ENCODE data around the gene PIWIL1.

PIWIL1 gene

DNA sequence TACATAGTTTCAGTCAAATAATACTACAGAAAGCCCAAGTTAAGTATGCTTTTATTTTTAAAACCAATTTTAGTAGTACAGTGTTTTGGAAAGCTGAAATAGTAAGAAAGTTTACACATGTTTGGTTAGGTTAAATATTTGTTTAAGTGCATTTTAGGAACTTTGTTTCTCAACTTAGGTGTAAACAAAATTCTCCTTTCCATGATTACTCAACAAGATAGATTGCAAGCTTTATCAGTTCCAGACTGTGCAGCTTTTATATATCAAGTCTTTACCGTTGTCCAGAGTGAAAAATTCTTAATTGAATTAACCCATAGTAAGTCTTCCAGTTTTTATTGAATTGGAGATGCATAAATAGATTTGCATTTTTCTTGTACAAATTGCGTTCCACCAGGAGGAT, 45.1 kb downstream of the PIWIL1 start:
- DNase-seq: no peak

DNA sequence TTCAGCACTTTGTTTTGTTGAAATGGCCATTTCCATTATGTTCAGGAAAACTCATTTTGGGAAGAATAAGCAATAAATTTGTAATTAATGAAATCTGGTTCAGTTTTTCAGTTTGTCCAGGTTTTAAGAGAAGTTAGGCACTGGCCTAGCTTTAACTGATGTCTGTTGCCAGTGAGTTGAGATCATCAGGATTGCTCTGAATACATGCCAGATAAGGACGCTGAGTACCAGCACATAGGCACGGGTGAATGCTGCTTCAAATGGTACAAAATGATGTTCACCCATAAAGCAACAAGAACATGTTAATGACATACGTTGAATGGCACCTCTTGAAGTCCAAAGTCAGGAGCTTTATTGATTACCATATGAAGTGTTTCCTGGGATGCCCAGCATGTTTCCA, 46.5 kb downstream of the PIWIL1 start:
- DNase-seq: no peak

DNA sequence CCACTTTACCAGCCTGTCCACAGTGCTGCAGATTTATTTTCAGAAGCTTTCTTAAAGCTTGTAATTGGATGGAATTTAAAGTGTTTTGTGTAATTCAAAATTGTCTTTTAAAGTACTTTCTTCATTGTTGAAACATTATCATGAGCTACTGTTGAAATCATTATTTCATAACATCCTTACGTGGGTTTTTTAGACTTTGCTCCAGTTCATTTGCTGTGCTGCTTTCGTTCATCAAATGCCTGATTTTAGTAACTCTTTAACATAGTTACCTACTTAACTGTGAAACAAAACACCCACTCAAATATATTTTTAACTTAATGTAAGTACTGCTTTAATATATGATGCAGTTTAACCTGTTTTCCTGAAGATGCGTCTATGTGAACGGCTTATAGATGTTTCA, 47.5 kb downstream of the PIWIL1 start:
- DNase-seq: no peak

DNA sequence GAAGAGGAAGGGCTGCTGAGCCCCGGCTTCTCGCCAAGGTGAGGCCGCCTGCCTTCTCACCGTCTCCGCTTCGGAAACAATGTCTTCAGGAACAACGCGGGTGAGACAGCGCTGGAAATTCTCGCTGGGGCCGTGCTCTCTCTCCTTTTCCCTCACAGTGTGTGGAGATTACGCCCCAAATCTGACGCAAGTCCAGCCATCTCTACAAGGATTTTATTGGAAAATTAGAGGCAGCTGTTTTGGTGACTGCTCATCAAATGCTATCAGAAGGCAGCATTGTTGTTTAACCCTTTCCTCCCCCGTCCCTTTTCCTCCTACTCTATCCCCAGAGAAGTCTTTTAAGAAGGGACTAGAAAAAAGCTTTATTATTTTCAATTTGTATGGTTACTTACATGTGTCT, 53.5 kb downstream of the PIWIL1 start:
- DNase-seq: no peak

DNA sequence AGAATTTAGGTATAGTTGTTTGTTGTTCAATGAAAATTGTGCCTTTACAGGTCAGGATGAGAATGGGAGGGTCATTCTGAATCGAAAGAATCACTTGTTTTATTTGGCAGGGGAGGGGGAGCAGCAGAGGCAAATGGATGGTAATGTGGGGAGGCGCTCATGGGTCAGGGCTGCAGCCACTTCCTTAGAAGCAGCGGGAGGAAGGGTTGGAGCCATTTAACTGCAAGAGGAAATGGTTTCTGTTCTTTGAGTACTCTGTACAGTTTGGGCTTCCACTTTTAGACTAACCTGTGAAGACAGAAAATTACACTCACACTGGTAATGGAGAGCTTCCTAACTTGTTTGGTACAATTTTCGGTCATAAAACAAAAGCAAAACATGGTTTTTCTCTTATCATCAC, 57.2 kb downstream of the PIWIL1 start:
- DNase-seq: no peak

DNA sequence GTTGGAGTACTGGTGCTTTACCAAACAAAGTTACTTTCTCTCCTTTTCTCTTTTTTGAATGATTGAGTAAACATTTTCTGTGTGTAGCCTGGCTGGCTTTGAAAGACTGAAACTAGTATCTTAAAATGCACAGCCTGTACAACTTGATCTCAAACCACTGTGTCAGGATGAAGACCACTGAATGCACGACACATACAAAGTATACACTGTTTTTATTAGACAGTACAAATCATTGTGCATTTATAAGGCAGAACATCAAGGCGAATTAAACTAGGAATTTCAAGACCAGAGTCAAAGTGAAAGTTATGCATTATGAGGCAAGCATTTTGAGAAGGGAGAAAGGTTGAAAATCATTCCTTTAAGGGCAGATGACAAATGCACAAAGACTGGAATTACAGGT, 59.0 kb downstream of the PIWIL1 start:
- DNase-seq: no peak

DNA sequence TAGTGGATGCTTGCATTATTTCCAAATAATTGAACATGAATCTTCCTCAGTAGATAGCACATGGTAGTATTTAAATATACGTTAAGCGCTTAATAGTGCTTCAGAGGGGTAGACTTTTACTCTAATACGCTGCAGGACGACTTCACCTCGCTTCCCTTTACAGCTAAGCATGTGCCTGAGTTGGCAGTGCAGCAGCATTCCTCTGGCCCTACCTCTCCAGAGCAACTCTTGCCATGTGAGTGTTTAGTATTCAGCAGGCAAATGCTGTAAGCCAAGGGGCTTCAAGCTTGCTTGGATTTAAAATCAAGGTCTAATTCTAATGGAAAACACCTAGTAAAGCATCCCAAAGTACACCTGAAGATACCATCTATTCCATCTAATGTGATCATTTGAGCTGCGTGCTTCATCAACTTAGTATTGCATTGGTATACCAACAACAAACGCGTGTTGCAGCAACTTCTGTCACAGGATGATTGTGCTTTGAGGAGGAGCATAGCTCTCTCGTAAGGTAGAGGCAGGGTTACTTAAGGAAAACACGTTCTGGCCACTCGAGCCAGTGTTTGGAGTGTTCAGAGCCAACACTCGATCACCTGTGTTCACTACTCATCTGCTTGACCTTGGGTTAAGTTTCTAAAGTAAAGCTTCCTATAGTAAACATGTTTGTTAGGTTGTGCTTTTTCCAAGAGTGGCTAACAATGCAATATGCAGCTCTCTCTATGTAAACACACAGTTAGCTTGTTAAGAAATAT, 60.6 kb downstream of the PIWIL1 start:
- DNase-seq: no peak

DNA sequence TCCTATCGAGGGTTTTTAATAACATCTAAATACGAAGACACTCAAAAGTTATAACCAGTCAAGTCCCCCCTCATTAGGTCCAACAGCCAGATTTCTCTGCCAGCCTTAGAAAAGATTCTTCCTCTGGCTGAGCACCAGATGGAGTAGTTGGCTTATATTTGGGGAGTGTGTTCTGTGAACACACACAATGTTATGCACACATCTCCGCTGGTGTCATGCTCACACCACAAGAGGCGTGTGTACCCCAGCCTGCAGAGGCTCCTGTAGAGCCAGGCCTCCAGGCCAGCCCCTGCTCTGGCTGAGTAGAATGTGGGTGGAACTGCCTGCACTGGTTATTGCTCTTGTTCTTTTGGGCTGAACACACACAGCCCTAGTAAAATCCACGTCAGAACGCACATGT, 64.0 kb downstream of the PIWIL1 start:
- no peak for DNase-seq

DNA sequence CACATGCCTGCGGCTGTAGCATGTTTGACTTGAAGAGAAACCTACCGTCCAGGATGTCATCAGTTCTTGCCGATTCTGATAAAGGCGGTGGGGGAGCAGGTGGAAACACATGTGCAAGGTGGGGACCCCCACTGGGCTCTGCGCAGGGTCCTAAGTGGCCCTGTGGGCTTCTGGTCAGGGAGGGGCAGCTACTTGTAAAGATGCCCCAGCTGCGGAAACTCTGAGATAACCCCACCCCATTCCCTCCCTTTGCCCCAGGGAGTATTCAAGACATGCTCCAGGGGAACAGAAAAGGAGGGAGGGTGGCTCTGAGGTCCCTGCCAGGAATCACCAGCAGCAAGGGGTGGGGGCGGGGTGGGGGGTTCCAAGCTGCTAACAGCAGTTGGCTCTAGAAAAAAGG, 67.6 kb downstream of the PIWIL1 start:
- DNase-seq: no peak

DNA sequence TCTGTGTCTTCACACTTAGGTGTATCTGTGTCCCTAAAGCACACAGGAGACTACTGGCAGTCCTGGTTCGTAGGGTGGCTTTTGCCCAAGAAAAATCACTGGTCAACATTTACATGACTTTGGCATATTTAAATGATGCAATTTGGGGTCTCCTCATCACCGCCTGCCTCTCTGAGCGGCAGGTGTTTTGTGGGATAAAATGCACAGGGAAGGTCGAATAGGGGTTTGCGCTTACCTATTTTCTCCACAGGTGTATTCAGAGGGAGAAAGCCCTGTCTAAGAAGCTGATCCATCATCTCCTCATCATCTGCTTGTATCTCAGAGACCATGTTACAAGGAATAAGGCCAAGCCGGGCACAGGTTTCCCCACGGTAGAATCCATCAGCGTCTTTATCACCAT, 74.7 kb downstream of the PIWIL1 start:
- DNase-seq: no peak

DNA sequence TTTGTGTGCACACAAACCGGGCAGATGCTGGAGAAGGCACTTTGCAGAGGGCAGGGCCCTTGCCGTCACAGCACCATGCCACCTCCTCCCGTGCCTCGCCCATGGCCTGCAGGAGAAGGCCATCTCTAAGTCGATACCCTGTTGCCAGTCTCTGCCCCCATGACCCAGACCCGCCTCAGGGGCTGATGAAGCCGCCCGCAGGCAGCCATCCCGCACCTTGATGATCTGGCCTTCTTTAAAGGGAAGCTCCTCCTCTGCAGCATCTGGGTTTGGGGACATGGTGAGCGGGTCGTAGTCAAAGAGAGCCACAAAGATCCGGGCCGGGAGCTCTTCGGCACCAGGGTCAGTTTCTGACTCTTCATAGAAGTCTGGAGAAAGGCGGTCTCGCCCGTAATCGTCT, 76.2 kb downstream of the PIWIL1 start:
- no peak for DNase-seq

DNA sequence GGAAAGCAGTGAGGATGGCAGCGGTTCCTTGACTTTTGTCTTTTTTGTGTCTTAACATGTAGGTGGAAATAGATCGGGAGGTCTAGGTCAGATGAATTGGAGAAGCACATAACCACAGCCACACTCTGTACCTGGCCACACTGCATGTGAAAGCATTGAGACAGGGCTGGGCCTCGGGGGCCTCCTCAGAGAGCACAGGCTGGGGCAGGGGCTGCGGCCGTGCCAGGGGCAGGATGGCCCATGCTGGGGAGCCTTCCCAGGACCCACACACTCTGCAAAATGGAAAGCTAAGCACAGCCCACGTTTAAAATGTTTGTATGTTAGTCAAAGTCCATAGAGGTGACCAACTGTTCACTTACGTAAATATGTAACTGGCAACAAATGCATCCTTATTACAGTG, 76.7 kb downstream of the PIWIL1 start:
- DNase-seq: no peak

DNA sequence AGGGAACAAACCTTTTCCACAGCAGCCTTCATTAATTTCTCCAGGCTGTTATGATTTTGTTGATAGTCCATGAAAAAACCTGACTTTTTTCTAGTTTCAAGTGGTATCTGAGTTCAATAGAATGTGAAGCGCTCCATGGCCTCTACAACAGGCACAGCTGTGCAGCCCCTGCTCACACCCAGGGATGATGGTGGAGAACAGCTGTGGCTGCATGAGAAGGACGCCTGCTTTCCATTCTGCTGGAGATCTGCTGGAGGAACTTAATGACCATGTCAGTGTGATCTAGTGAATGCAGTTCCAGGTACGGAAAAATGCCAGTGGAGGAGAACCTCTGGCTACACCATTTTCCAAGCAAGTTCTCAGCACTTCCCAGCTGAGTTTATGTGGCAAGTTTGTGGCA, 80.6 kb downstream of the PIWIL1 start:
- no peak for DNase-seq

DNA sequence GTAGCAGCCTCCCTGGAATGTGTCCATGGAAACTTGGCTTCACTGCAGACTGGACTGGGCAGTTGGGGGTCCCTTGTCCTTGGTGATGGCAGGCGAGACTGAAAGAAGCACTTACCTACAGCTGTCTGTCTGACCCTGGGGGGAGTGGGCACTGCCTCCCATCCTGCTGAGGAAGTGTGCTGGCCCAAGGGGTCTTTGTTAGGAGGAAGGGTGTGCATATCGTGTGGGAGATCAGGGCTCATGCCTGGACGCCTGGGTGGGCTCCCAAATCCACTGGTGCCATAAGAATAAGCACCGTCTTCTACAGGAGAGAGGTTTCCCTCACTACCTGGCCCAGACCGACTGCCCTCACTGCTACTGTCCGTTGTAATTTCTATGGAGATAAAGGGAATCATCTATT, 81.4 kb downstream of the PIWIL1 start:
- DNase-seq: no peak

DNA sequence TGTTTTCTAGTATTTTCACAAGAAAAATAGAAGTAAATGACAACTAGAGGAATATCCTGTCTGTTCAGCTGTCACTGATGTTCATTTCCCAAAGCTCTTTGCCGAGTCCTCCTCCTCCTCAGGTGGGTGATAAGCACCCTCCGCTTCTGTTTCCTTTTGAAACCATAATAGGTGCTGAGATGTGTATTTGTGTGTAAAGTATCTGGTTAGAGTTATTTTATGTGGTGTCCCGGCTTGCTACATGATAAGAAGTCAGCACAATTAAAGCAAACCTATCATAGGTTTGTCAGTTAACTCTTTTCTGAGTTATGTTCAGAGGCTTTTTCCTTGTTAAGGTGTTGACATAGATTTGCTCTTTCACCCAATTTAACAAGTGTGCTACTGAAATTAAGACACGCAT, 82.4 kb downstream of the PIWIL1 start:
- no peak for DNase-seq

DNA sequence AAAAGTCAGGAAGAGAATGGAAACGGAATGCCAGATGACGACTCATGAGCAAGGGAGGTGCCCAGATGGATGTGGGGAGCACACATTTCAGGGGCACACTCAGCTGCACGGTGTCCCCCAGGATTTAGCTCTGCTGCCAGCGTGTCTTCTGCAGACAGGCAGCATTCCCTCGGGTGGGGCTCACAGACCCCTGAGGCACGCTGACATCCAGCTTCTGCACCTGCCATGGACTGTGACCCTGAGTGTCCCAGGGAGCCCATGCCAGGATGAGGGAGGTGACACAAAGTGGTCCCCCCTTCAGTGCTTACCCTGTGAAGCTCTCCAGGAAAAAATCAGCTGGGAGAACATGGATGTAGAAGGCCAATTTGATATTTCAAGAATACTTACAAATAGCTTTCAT, 84.2 kb downstream of the PIWIL1 start:
- no peak for DNase-seq

Data from GDM1 (cell line).